B cell (primary cell): ENCODE measurements around the gene TRIO. TPM values are rescaled to one million over a fixed set of nuclear protein-coding genes. Genes with fewer than 3 reads are reported as not detected.

ENCODE experiments used
- ATAC-seq: fragments of 200-7000 bp; cut with Tn5 transposase; one replicate; pipeline ENCODE4 v1.10.0; 2021; ENCODE audit warnings: low read depth, mild to moderate bottlenecking, moderate number of reproducible peaks, moderate library complexity
- CTCF ChIA-PET: fragments of 350-600 bp; sonication (Branson Sonifier 250); formaldehyde crosslinking; loops from one replicate; lab custom pipeline; 2021; ENCODE audit warnings: antibody characterized with exemption, inconsistent platforms; lab: Charles Lee
- POLR2A ChIA-PET: fragments of 350-600 bp; sonication (Branson Sonifier 250); formaldehyde crosslinking; loops from one replicate; lab custom pipeline; 2021; ENCODE audit warnings: antibody characterized with exemption; lab: Charles Lee
- DNase-seq: peaks from one replicate; pipeline ENCODE4 v3.0.0; 2013
- H2AFZ ChIP-seq: 2 replicates; pipeline ENCODE4 v1.6.1; 2012; ENCODE audit warnings: mild to moderate bottlenecking, low read depth, low read length; ENCODE audit not compliant: insufficient read depth, poor library complexity, severe bottlenecking
- H3K27ac ChIP-seq, 2 donors: 1 replicate in 1 of 2; 2 replicates in 1 of 2; pipeline ENCODE4 v1.5.1; 2012 to 2013; ENCODE audit warnings: low read length in 2 of 2, mild to moderate bottlenecking in 2 of 2, moderate library complexity in 1 of 2
- H3K27me3 ChIP-seq, 4 experiments: fragments of 200-600 bp in 1 of 4; sonication (generic) in 1 of 4; replicated peaks in 1 of 4; 1 replicate in 2 of 4; 2 replicates in 2 of 4; pipeline versions ENCODE4 v1.6.1 to v1.7.0; 2013 to 2016; ENCODE audit warnings: low read length in 3 of 4, mild to moderate bottlenecking in 2 of 4, mixed read lengths in 1 of 4, moderate library complexity in 1 of 4; ENCODE audit not compliant: insufficient read depth in 4 of 4, control insufficient read depth in 3 of 4; ENCODE audit errors: control extremely low read depth in 1 of 4
- H3K36me3 ChIP-seq, 2 experiments: replicated peaks in 1 of 2; 1 replicate in 1 of 2; 2 replicates in 1 of 2; pipeline versions ENCODE4 v1.6.1 to v1.7.1; 2013; ENCODE audit warnings: low read length in 1 of 2; ENCODE audit not compliant: insufficient read depth in 2 of 2, control insufficient read depth in 1 of 2; ENCODE audit errors: control extremely low read depth in 1 of 2, extremely low read depth in 1 of 2
- H3K4me1 ChIP-seq, 2 donors: fragments of 200-600 bp in 1 of 2; sonication (generic) in 1 of 2; 1 replicate in 1 of 2; 2 replicates in 1 of 2; pipeline versions ENCODE4 v1.5.1 to v1.6.1; 2013 to 2017; ENCODE audit warnings: low read length in 2 of 2; ENCODE audit not compliant: control insufficient read depth in 2 of 2, insufficient read depth in 2 of 2
- H3K4me2 ChIP-seq: replicated peaks from 2 replicates; pipeline ENCODE3; 2012; ENCODE audit warnings: mild to moderate bottlenecking, low read depth, low read length; ENCODE audit not compliant: poor library complexity, severe bottlenecking
- H3K4me3 ChIP-seq, 5 experiments: fragments of 200-600 bp in 1 of 5; sonication (generic) in 1 of 5; 1 replicate in 3 of 5; 2 replicates in 2 of 5; pipeline versions ENCODE4 v1.5.1 to v1.7.0; 2011 to 2016; ENCODE audit warnings: low read length in 4 of 5, mild to moderate bottlenecking in 4 of 5, low read depth in 2 of 5, control low read depth in 1 of 5, moderate library complexity in 1 of 5; ENCODE audit not compliant: insufficient read depth in 1 of 5; ENCODE audit errors: control extremely low read depth in 1 of 5, extremely low read depth in 1 of 5
- H3K79me2 ChIP-seq: fragments of 200-600 bp; sonication (generic); one replicate; pipeline ENCODE4 v1.6.0; 2016; ENCODE audit warnings: low read length; ENCODE audit not compliant: control insufficient read depth, insufficient read depth
- H3K9ac ChIP-seq: fragments of 200-600 bp; sonication (generic); 2 replicates; pipeline ENCODE4 v1.6.1; 2017; ENCODE audit warnings: mild to moderate bottlenecking, low read length, moderate library complexity
- H3K9me3 ChIP-seq, 3 donors: one replicate each; pipeline versions ENCODE4 v1.6.1 to v1.7.1; 2013; ENCODE audit warnings: low read length in 2 of 3; ENCODE audit not compliant: control insufficient read depth in 2 of 3, insufficient read depth in 1 of 3; ENCODE audit errors: control extremely low read depth in 1 of 3
- H4K20me1 ChIP-seq: 2 replicates; pipeline ENCODE4 v1.6.0; 2012; ENCODE audit warnings: mild to moderate bottlenecking, low read length; ENCODE audit not compliant: insufficient read depth, control insufficient read depth, poor library complexity, severe bottlenecking
- H3K27ac Mint-ChIP-seq: one replicate; pipeline ENCODE4 v1.8.0; 2021; ENCODE audit warnings: mixed read lengths
- H3K27me3 Mint-ChIP-seq: one replicate; pipeline ENCODE4 v1.8.0; 2021; ENCODE audit warnings: mixed read lengths
- H3K4me1 Mint-ChIP-seq: one replicate; pipeline ENCODE4 v1.8.0; 2021; ENCODE audit warnings: mixed read lengths
- H3K4me3 Mint-ChIP-seq: one replicate; pipeline ENCODE4 v1.8.0; 2021; ENCODE audit warnings: mixed read lengths
- H3K9me3 Mint-ChIP-seq: one replicate; pipeline ENCODE4 v1.8.0; 2022; ENCODE audit warnings: mixed read lengths; ENCODE audit not compliant: insufficient read depth
- CTCF ChIP-seq: fragments of 200-600 bp; IDR thresholded peaks from one replicate; pipeline ENCODE4 v1.8.0; 2022; ENCODE audit warnings: antibody characterized with exemption, mild to moderate bottlenecking
- EZH2 ChIP-seq: IDR thresholded peaks from 2 replicates; pipeline ENCODE4 v1.6.1; 2012; ENCODE audit warnings: borderline replicate concordance, low read depth, mild to moderate bottlenecking, moderate library complexity, low read length; ENCODE audit not compliant: insufficient read depth, poor library complexity, severe bottlenecking
- WGBS: methylation state at CpG from one replicate; pipeline ENCODE4 v1.1.5; 2013; ENCODE audit warnings: missing lambda C conversion rate; ENCODE audit not compliant: insufficient coverage; 5-methylcytosine and 5-hydroxymethylcytosine counted together
- intact Hi-C: fragments of 100-400 bp; cut with micrococcal nuclease; formaldehyde crosslinking; loops from one replicate; pipeline ENCODE4 v1.10.0; 2022
- polyA plus RNA-seq: library from polyadenylated mRNA; depleted of rRNA; stranded (reverse); fragments of >200 nt; gene quantifications from 2 replicates; pipeline ENCODE4 v1.2.3, GENCODE V29; 2012
- total RNA-seq, 2 donors: library from RNA; stranded (reverse); fragments of 120-200 nt in 1 of 2; gene quantifications; 1 replicate in 1 of 2; 2 replicates in 1 of 2; pipeline versions ENCODE4 v1.2.3 to v1.2.4, GENCODE V29; 2013 to 2022

The TRIO gene
- total and polyA plus RNA-seq, 2 donors (not counting 1 experiment from before 2014, with no cell fraction given): 90.5 to 479 TPM

GRCh38 chr5:14397717-14398116 is 254.6 kb downstream of the TRIO start:
- no peak for ATAC-seq
- ChIA-PET CTCF (interaction anchor here (1.4 to 1.6 kb wide), 2 partner anchors 251 to 410 kb away, joined by 4 to 14 read pairs; no protein-coding TSS in a partner anchor), POLR2A (no interaction called here)

More at GRCh38 chr5:14397717-14398116, 254.6 kb downstream of the TRIO start:
- intact Hi-C loops: no loop called here
- Histone ChIP-seq H3K4me3 (no peak overlapping the region), H3K9me3 (no peaks in the 10 kb centered on the region), H3K27me3 (no peaks in the 10 kb centered on the region), H4K20me1 (peaks cover 10% of the 10 kb centered on the region), H3K9ac (no peak overlapping the region), H3K36me3 (peaks cover 1 to 65% of the 10 kb centered on the region in 2 experiments), H3K27ac (no peak overlapping the region), H3K4me1 (no peaks in the 10 kb centered on the region), H3K4me2 (no peak overlapping the region), H2AFZ (no peak overlapping the region), H3K79me2 (peaks cover 4% of the 10 kb centered on the region)
- TF ChIP-seq CTCF (no peak), EZH2 (no peak)
- no peak overlapping the region for H3K27ac Mint-ChIP-seq
- H3K9me3 Mint-ChIP-seq: no peaks in the 10 kb centered on the region
- H3K4me1 Mint-ChIP-seq: no peaks in the 10 kb centered on the region
- no peak for DNase-seq
- WGBS: 100% methylated on average over 3 of the region's 3 CpGs
- no peaks in the 10 kb centered on the region for H3K27me3 Mint-ChIP-seq
- H3K4me3 Mint-ChIP-seq: no peak overlapping the region
